A673 (cell line): ENCODE results near the gene CLASP1.

Experiments used
- CTCF ChIP-seq: fragments of 300-800, 200-600 bp; sonication (generic); conservative IDR thresholded peaks from 2 replicates; pipeline ENCODE4 v1.5.1; 2017; ENCODE audit warnings: low read depth, mild to moderate bottlenecking, antibody characterized with exemption, low read length, moderate library complexity, mixed read lengths
- EZH2 ChIP-seq: fragments of 200-600 bp; sonication (generic); IDR thresholded peaks from 2 replicates; pipeline ENCODE4 v1.6.1; 2017; ENCODE audit warnings: borderline replicate concordance, low read depth, mild to moderate bottlenecking, mixed read lengths, antibody characterized with exemption, low read length; ENCODE audit not compliant: poor library complexity, severe bottlenecking

DNA sequence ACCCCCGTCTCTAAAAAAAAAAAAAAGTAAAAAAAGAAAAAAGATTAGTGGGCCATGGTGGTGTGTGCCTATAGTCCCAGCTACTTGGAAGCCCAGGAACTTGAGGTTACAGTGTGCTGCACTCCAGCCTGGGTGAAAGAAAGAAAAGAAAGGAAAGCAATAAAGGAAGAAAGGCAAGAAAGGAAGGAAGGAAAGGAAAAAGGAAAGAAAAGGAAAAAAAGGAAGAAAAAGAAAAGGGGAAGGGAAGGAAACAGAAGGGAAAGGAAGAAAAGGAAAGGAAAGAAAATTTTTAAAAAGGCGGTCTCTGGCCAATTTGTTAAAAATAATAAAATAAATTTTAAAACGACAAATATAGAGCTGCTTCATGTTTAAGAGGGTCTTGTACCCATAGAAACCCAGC, 192.9 kb downstream of the CLASP1 start:
- TF ChIP-seq CTCF (no peak), EZH2 (no peak)
